Measurements from ENCODE around the gene DCUN1D1. TPM values are rescaled to one million over a fixed set of nuclear protein-coding genes. Genes with fewer than 3 reads are reported as not detected.

Gene DCUN1D1
- total RNA-seq, 1 donor from 2014 or later, result 59.8 TPM

GRCh38 chr3:182947888-182948287 is 32.5 kb downstream of the DCUN1D1 start:
- intact Hi-C loops (cut with micrococcal nuclease), result loop anchor here (5.0 kb wide), 1 partner anchor 36 kb away; no protein-coding TSS in a partner anchor
- H3K27me3 Mint-ChIP-seq (ENCODE audit: low read depth), result no peaks in the 10 kb centered on the region
- no peak overlapping the region for H3K4me3 Mint-ChIP-seq (ENCODE audit: low read depth)
- H3K4me1 Mint-ChIP-seq (ENCODE audit: low read depth), result peaks cover 2% of the 10 kb centered on the region
- DNase-seq (ENCODE audit: low spot score), result no peak
- no peak overlapping the region for H3K27ac Mint-ChIP-seq
- H3K9me3 Mint-ChIP-seq, result no peaks in the 10 kb centered on the region
- H3K36me3 Mint-ChIP-seq (ENCODE audit: low read depth), result peaks cover 54% of the 10 kb centered on the region

DNA sequence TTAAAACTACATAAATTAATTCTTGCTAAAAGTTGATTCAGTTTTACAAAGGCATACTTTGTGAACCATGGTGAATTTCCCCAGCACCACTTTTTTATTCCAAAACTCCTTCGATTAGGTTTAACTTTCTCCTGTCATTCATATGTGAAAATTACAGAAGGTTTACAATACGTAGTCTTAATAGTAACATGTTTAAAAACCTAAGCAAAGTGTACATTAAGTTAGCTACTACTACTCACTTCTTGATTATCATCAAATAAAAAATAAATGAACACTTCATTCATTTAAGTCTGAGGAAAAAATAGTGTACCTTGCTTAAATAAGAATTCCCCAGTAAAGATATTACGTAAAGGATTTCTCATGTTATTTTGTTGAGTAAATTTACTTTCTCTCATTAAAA is 38.6 kb downstream of the DCUN1D1 start:
- Mint-ChIP-seq H3K4me1 (ENCODE audit: low read depth) (peaks cover 11% of the 10 kb centered on the region), H3K27me3 (ENCODE audit: low read depth) (no peaks in the 10 kb centered on the region), H3K36me3 (ENCODE audit: low read depth) (peaks cover 33% of the 10 kb centered on the region), H3K27ac (no peak overlapping the region), H3K9me3 (no peaks in the 10 kb centered on the region), H3K4me3 (ENCODE audit: low read depth) (no peak overlapping the region)
- intact Hi-C loops (cut with micrococcal nuclease), result no loop called here
- DNase-seq (ENCODE audit: low spot score), result no peak

DNA sequence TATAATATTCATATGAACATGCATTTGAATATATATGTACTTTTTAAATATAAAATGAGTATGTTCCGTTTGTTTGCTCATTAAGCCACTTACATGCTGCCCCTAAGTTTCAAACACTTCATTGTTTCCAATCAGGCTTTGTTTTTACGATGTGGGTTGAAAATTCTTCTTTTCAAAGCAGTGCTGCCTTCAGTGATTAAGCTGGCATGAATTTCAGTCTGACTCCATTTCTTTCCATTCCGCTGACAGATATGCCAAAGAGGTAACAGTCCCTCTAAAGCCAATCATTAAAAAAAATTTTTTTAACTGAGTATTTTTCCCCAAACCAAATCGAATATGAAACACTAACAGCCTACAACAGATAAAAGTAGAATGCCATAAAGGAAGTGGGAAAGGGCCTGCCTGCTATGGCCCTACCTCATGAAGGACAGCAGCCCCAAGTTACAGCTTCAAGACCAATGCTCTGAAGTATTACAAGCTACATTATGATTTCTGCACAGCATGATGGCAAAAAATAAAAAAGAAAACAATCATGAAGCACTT is 40.0 kb downstream of the DCUN1D1 start:
- no peak for DNase-seq (ENCODE audit: low spot score)
- H3K27me3 Mint-ChIP-seq (ENCODE audit: low read depth), result no peaks in the 10 kb centered on the region
- no peak overlapping the region for H3K4me3 Mint-ChIP-seq (ENCODE audit: low read depth)
- H3K27ac Mint-ChIP-seq, result no peak overlapping the region
- H3K9me3 Mint-ChIP-seq, result no peaks in the 10 kb centered on the region
- peaks cover 21% of the 10 kb centered on the region for H3K36me3 Mint-ChIP-seq (ENCODE audit: low read depth)
- intact Hi-C loops (cut with micrococcal nuclease), result no loop called here
- H3K4me1 Mint-ChIP-seq (ENCODE audit: low read depth), result peaks cover 21% of the 10 kb centered on the region

GRCh38 chr3:182937293-182938051 is 42.9 kb downstream of the DCUN1D1 start:
- Mint-ChIP-seq H3K36me3 (ENCODE audit: low read depth) (peaks cover 11% of the 10 kb centered on the region), H3K27me3 (ENCODE audit: low read depth) (no peaks in the 10 kb centered on the region), H3K4me1 (ENCODE audit: low read depth) (peaks cover 23% of the 10 kb centered on the region), H3K4me3 (ENCODE audit: low read depth) (no peak overlapping the region), H3K9me3 (no peaks in the 10 kb centered on the region), H3K27ac (no peak overlapping the region)
- no peak for DNase-seq (ENCODE audit: low spot score)
- intact Hi-C loops (cut with micrococcal nuclease), result no loop called here

DNA sequence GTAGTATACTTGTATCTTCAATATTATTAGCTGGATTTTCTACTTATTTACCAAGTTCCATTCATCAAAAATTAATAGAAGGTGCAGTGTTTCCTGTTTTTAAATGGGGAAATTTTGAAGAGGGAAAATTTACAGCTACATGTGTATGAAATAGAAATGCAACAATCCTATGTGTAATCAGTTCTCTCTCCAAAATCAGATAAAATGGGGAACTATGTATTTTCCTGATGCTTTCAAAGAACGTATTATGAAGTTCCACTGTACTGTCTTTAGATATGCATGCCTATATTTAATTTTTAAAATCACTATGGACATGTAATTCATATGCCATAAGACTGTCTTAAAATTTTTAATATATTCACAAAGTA is 43.4 kb downstream of the DCUN1D1 start:
- Mint-ChIP-seq H3K9me3 (peaks cover 4% of the 10 kb centered on the region), H3K4me3 (ENCODE audit: low read depth) (no peak overlapping the region)
- intact Hi-C loops (cut with micrococcal nuclease), result no loop called here

DNA sequence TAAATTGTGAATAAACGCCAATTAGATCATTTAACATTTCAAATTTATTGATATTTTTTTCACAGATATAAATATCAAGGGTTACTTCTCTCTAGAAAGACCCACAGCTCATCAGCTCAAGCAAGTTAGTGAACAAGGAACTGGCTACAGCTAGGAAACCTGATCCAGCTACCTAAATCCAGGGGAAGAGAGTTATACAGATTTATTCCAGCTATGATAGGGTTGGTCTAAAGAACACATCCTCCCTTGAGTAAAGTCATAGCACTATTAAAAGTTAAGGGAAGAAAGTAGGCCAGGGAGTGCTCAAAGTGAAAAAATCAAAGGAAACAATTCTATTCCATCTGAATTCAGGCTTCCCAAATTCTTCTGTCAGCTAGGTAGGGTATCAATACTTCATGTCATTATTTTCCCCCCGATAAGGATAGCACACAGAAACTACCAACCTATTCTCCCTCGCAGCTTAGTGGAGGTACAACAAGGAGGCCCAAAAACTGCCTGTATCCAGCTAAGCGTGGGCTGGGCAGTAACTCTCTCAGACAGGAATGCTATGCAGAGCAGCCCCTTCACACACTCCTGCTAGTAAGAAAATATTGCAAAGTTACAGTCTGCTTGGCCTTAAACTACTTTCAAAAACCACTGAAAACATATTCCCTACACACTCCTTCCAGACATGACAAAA is 44.0 kb downstream of the DCUN1D1 start:
- Mint-ChIP-seq H3K27ac (no peak overlapping the region), H3K27me3 (ENCODE audit: low read depth) (no peaks in the 10 kb centered on the region), H3K9me3 (peaks cover 4% of the 10 kb centered on the region), H3K4me1 (ENCODE audit: low read depth) (peaks cover 23% of the 10 kb centered on the region), H3K36me3 (ENCODE audit: low read depth) (peaks cover 15% of the 10 kb centered on the region), H3K4me3 (ENCODE audit: low read depth) (no peak overlapping the region)
- DNase-seq (ENCODE audit: low spot score), result no peak
- intact Hi-C loops (cut with micrococcal nuclease), result no loop called here

More for the DNA sequence above, 43.4 kb downstream of the DCUN1D1 start:
- H3K36me3 Mint-ChIP-seq (ENCODE audit: low read depth), result peaks cover 12% of the 10 kb centered on the region
- no peaks in the 10 kb centered on the region for H3K27me3 Mint-ChIP-seq (ENCODE audit: low read depth)
- H3K4me1 Mint-ChIP-seq (ENCODE audit: low read depth), result peaks cover 23% of the 10 kb centered on the region
- no peak for DNase-seq (ENCODE audit: low spot score)
- no peak overlapping the region for H3K27ac Mint-ChIP-seq

- no peak overlapping the region for H3K4me3 Mint-ChIP-seq (ENCODE audit: low read depth)
- H3K36me3 Mint-ChIP-seq (ENCODE audit: low read depth), result peaks cover 18% of the 10 kb centered on the region
- no peaks in the 10 kb centered on the region for H3K27me3 Mint-ChIP-seq (ENCODE audit: low read depth)
- intact Hi-C loops (cut with micrococcal nuclease), result no loop called here
- no peak for DNase-seq (ENCODE audit: low spot score)
- H3K4me1 Mint-ChIP-seq (ENCODE audit: low read depth), result peaks cover 22% of the 10 kb centered on the region
- H3K27ac Mint-ChIP-seq, result no peak overlapping the region
- peaks cover 4% of the 10 kb centered on the region for H3K9me3 Mint-ChIP-seq
These were observed 44.5 kb downstream of the DCUN1D1 start for GRCh38 chr3:182935803-182936202.

GRCh38 chr3:182925944-182926337 is 54.4 kb downstream of the DCUN1D1 start:
- no peak for DNase-seq (ENCODE audit: low spot score)
- Mint-ChIP-seq H3K4me3 (ENCODE audit: low read depth) (no peak overlapping the region), H3K9me3 (peaks cover 3% of the 10 kb centered on the region), H3K27me3 (ENCODE audit: low read depth) (no peaks in the 10 kb centered on the region), H3K36me3 (ENCODE audit: low read depth) (peaks cover 52% of the 10 kb centered on the region), H3K4me1 (ENCODE audit: low read depth) (peaks cover 5% of the 10 kb centered on the region), H3K27ac (no peak overlapping the region)
- intact Hi-C loops (cut with micrococcal nuclease), result no loop called here

GRCh38 chr3:182925330-182925943 is 54.9 kb downstream of the DCUN1D1 start:
- peaks cover 56% of the 10 kb centered on the region for H3K36me3 Mint-ChIP-seq (ENCODE audit: low read depth)
- DNase-seq (ENCODE audit: low spot score), result no peak
- intact Hi-C loops (cut with micrococcal nuclease), result no loop called here

GRCh38 chr3:182921665-182922355 is 58.5 kb downstream of the DCUN1D1 start:
- H3K27ac Mint-ChIP-seq, result no peak overlapping the region
- peaks cover 49% of the 10 kb centered on the region for H3K36me3 Mint-ChIP-seq (ENCODE audit: low read depth)
- DNase-seq (ENCODE audit: low spot score), result no peak
- intact Hi-C loops (cut with micrococcal nuclease), result no loop called here
- H3K4me3 Mint-ChIP-seq (ENCODE audit: low read depth), result no peak overlapping the region
- H3K9me3 Mint-ChIP-seq, result no peaks in the 10 kb centered on the region
- H3K4me1 Mint-ChIP-seq (ENCODE audit: low read depth), result peaks cover 2% of the 10 kb centered on the region
- no peaks in the 10 kb centered on the region for H3K27me3 Mint-ChIP-seq (ENCODE audit: low read depth)

More at GRCh38 chr3:182925330-182925943, 54.9 kb downstream of the DCUN1D1 start:
- Mint-ChIP-seq H3K27ac (no peak overlapping the region), H3K9me3 (peaks cover 3% of the 10 kb centered on the region), H3K27me3 (ENCODE audit: low read depth) (no peaks in the 10 kb centered on the region), H3K4me3 (ENCODE audit: low read depth) (no peak overlapping the region), H3K4me1 (ENCODE audit: low read depth) (peaks cover 7% of the 10 kb centered on the region)

- Mint-ChIP-seq H3K4me3 (ENCODE audit: low read depth) (no peak overlapping the region), H3K9me3 (no peaks in the 10 kb centered on the region), H3K4me1 (ENCODE audit: low read depth) (peaks cover 2% of the 10 kb centered on the region), H3K36me3 (ENCODE audit: low read depth) (peaks cover 41% of the 10 kb centered on the region), H3K27ac (no peak overlapping the region), H3K27me3 (ENCODE audit: low read depth) (no peaks in the 10 kb centered on the region)
- intact Hi-C loops (cut with micrococcal nuclease), result no loop called here
- no peak for DNase-seq (ENCODE audit: low spot score)
These were observed 59.7 kb downstream of the DCUN1D1 start for GRCh38 chr3:182920515-182921084.

GRCh38 chr3:182919866-182920357 is 60.4 kb downstream of the DCUN1D1 start:
- Mint-ChIP-seq H3K27ac (no peak overlapping the region), H3K4me1 (ENCODE audit: low read depth) (peaks cover 5% of the 10 kb centered on the region), H3K9me3 (no peaks in the 10 kb centered on the region), H3K36me3 (ENCODE audit: low read depth) (peaks cover 42% of the 10 kb centered on the region), H3K27me3 (ENCODE audit: low read depth) (no peaks in the 10 kb centered on the region), H3K4me3 (ENCODE audit: low read depth) (no peak overlapping the region)
- DNase-seq (ENCODE audit: low spot score), result no peak
- intact Hi-C loops (cut with micrococcal nuclease), result no loop called here

Data from activated T-helper 2 cell treated with anti-CD3 and anti-CD28 coated beads, Interferon-gamma antibody, Interleukin-2, Interleukin-4, amounts not matched to agents 10 μg/mL and 5 μg/mL and 100 μg/mL, durations not matched to agents 14 hours and 24 hours and 36 hours (primary cell).